Pancreas (tissue), 10 donors: ENCODE results near the gene DRD4. TPM values are rescaled to one million over a fixed set of nuclear protein-coding genes. Genes with fewer than 3 reads are reported as not detected.
A peak's percentile ranks its signal among the peaks of the same experiment; 100 is the strongest.

Experiments
- ATAC-seq, 4 donors: fragments of 200-7000 bp; cut with Tn5 transposase; one replicate each; pipeline versions ENCODE4 v1.8.0 to v1.9.1; 2020; ENCODE audit warnings: mild to moderate bottlenecking in 4 of 4, moderate library complexity in 4 of 4
- DNase-seq, 6 donors: peaks; one replicate each; pipeline ENCODE4 v3.0.0-alpha.2; 2020
- FAIRE-seq: peaks from 2 replicates; lab custom pipeline; 2012; peaks lifted over from hg19 to GRCh38; lab: Jason Lieb, UNC
- H3K27ac ChIP-seq, 4 donors: fragments of 200-600 bp; sonication (generic); 1 replicate in 3 of 4; 2 replicates in 1 of 4; pipeline versions ENCODE4 v1.5.0 to v1.8.0; 2020
- H3K27me3 ChIP-seq, 4 donors: fragments of 200-600 bp; one replicate each; pipeline ENCODE4 v1.8.0; 2021
- H3K36me3 ChIP-seq, 3 donors: fragments of 200-600 bp; sonication (generic) in 1 of 3; one replicate each; pipeline versions ENCODE4 v1.5.0 to v1.8.0; 2020 to 2021
- H3K4me1 ChIP-seq, 3 donors: fragments of 200-600 bp; one replicate each; pipeline ENCODE4 v1.8.0; 2021
- H3K4me3 ChIP-seq, 4 donors: fragments of 200-600 bp; sonication (generic) in 2 of 4; one replicate each; pipeline versions ENCODE4 v1.5.0 to v1.8.0; 2020 to 2021
- H3K9me3 ChIP-seq, 4 donors: fragments of 200-600 bp; one replicate each; pipeline ENCODE4 v1.8.0; 2021
- CTCF ChIP-seq, 4 donors: fragments of 200-600 bp; sonication (generic) in 3 of 4; IDR thresholded peaks; one replicate each; pipeline versions ENCODE4 v1.5.0 to v1.8.0; 2021; ENCODE audit warnings: antibody characterized with exemption in 4 of 4
- WGBS, 2 donors: extraction: QIAGEN DNeasy Blood & Tissue Kit; methylation state at CpG; one replicate each; pipeline ENCODE4 v1.1.7; 2013; 5-methylcytosine and 5-hydroxymethylcytosine counted together
- intact Hi-C, 3 donors: fragments of 100-400 bp; cut with DNase I; formaldehyde crosslinking; loops; one replicate each; pipeline versions ENCODE4 v1.11.1 to v1.14.2; 2022
- polyA plus RNA-seq, 2 donors: library from polyadenylated mRNA; stranded (reverse); fragments of 200-250 nt; gene quantifications; one replicate each; pipeline ENCODE4 v1.2.3, GENCODE V29; 2013
- total RNA-seq, 6 donors: library from RNA; stranded (reverse); fragmentation: NEBNext Ultra II Directional in 4 of 6; extraction: Animal tissue kit (Norgen Biotek cat#: 25700) in 4 of 6; gene quantifications; one replicate each; pipeline versions ENCODE4 v1.2.1 to v1.2.4, GENCODE V29; 2021 to 2023
- donor health status: healthy with polysubstance abuse.
- donor health status: DM: no; HTN: no; CAD: no; lungs with moderate emphysema.
- donor health status: DM: no; HTN: no; CAD: no.
- donor health status: control.
- donor health status: control.
- donor health status: Bipolar disorder and iron deficiency.
- donor health status: DM: yes; HTN: yes; CAD: no.
- donor health status: DM: no; HTN: no; CAD: no.
- donor health status: DM: no; HTN: no; CAD: no.
- donor health status: DM: yes; HTN: yes; CAD: no.

The DRD4 gene
- total and polyA plus RNA-seq, 8 donors: 0.28 to 2.4 (median 0.79) TPM

GRCh38 chr11:660281-660680 is 23.2 kb downstream of the DRD4 start:
- H3K4me1 ChIP-seq: peaks cover 0 to 3% (median 3%) of the 10 kb centered on the region in 3 donors
- TF ChIP-seq CTCF (IDR thresholded peaks at IDR 0.05): no peak
- 89 to 93% methylated on average over 19 of the region's 19 CpGs for WGBS, 2 donors
- peaks cover 0 to 4% (median 0%) of the 10 kb centered on the region in 3 donors for H3K36me3 ChIP-seq
- no peak for FAIRE-seq
- H3K4me3 ChIP-seq: no peak overlapping the region
- intact Hi-C loops: loop anchor here in 2 of 3 donors (5.0 kb wide), 1 partner anchor 62 kb away; no protein-coding TSS in a partner anchor
- H3K27me3 ChIP-seq: no peaks in the 10 kb centered on the region
- ATAC-seq: no peak
- H3K27ac ChIP-seq: no peak overlapping the region
- no peak for DNase-seq
- H3K9me3 ChIP-seq: no peaks in the 10 kb centered on the region

GRCh38 chr11:660681-661444 is 23.8 kb downstream of the DRD4 start:
- DNase-seq (no peak), FAIRE-seq (no peak), ATAC-seq (no peak)
- no peak for TF ChIP-seq CTCF (IDR thresholded peaks at IDR 0.05)
- WGBS, 2 donors: 88 to 89% methylated on average over 19 of the region's 19 CpGs
- Histone ChIP-seq H3K4me1 (no peaks in the 10 kb centered on the region), H3K4me3 (no peak overlapping the region), H3K9me3 (no peaks in the 10 kb centered on the region), H3K27ac (no peak overlapping the region), H3K27me3 (no peaks in the 10 kb centered on the region), H3K36me3 (peaks cover 0 to 4% (median 0%) of the 10 kb centered on the region in 3 donors)
- intact Hi-C loops: loop anchor here in 2 of 3 donors (5.0 kb wide), 1 partner anchor 61 kb away; no protein-coding TSS in a partner anchor

- DNase-seq: peak; percentile 53 to 87 (median 78)
- intact Hi-C loops: loop anchor here in 2 of 3 donors (5.0 kb wide), 1 partner anchor 60 kb away; no protein-coding TSS in a partner anchor
- Histone ChIP-seq H3K36me3 (peaks cover 0 to 4% (median 0%) of the 10 kb centered on the region in 3 donors), H3K27me3 (no peaks in the 10 kb centered on the region), H3K4me3 (no peak overlapping the region), H3K4me1 (no peaks in the 10 kb centered on the region), H3K27ac (no peak overlapping the region), H3K9me3 (no peaks in the 10 kb centered on the region)
- peak; percentile 33 to 64 (median 52) for TF ChIP-seq CTCF (IDR thresholded peaks at IDR 0.05)
- peak; percentile 77 to 95 (median 86) for ATAC-seq
- WGBS, 2 donors: 48% methylated on average over 15 of the region's 15 CpGs
- FAIRE-seq: no peak
These were observed 25.7 kb downstream of the DRD4 start for GRCh38 chr11:662689-663274.

DNA sequence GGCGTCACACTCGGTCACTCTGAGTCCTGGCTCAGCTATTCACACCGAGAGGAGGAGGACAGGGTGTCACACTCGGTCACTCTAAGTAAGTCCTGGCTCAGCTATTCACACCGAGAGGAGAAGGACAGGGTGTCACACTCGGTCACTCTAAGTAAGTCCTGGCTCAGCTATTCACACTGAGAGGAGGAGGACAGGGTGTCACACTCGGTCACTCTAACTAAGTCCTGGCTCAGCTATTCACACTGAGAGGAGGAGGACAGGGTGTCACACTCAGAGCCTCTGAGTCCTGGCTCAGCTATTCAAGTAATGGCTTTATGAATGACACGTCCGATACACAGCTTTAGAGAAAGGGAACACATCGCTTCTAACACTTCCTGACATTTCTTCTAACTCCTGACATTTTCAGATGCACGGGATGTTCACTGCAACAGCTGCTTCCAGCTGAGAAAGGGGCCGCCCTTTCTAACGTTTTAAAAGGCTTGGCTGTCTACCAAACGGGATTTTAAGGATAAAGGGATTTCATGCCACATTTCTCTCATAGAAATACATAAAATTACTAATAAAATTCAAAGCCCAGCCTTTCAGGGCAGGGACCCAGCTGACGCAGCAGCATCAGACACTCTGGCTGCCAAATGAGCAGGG is 28.1 kb downstream of the DRD4 start:
- H3K36me3 ChIP-seq: no peaks in the 10 kb centered on the region
- H3K27me3 ChIP-seq: no peaks in the 10 kb centered on the region
- FAIRE-seq (no peak), ATAC-seq (no peak), DNase-seq (no peak)
- no peaks in the 10 kb centered on the region for H3K9me3 ChIP-seq
- 86% methylated on average over 13 to 15 of the region's 15 CpGs for WGBS, 2 donors
- H3K27ac ChIP-seq: no peak overlapping the region
- H3K4me1 ChIP-seq: no peaks in the 10 kb centered on the region
- no peak for TF ChIP-seq CTCF (IDR thresholded peaks at IDR 0.05)
- no peak overlapping the region for H3K4me3 ChIP-seq
- intact Hi-C loops: no loop called here
